IMR-90 (cell line): ENCODE measurements around the gene UCHL5. TPM values are rescaled to one million over a fixed set of nuclear protein-coding genes. Genes with fewer than 3 reads are reported as not detected.

Experiments used
- ATAC-seq: fragments of 200-7000 bp; cut with Tn5 transposase; 2 replicates; pipeline ENCODE4 v1.9.1; 2020; ENCODE audit warnings: low read depth, mild to moderate bottlenecking, moderate library complexity
- BruUV-seq: library from RNA; stranded (reverse); fragments of 400-500 nt; replicated peaks from 2 replicates; lab custom pipeline; 2021; lab: Mats Ljungman, UMichigan
- CTCF ChIA-PET: fragments of 300-600 bp; formaldehyde crosslinking; extraction: SDS; loops from one replicate; lab custom pipeline; 2021; ENCODE audit warnings: antibody characterized with exemption; lab: Yijun Ruan, JAX
- POLR2A ChIA-PET: fragments of 300-600 bp; sonication (Branson Sonifier 250); formaldehyde crosslinking; loops from one replicate; lab custom pipeline; 2022; ENCODE audit warnings: antibody characterized with exemption; ENCODE audit not compliant: unreplicated experiment; lab: Charles Lee
- DNase-seq: peaks from one replicate; pipeline ENCODE4 v3.0.0; 2013
- H2AFZ ChIP-seq: replicated peaks from 2 replicates; pipeline ENCODE3; 2013; ENCODE audit warnings: low read length, mild to moderate bottlenecking; ENCODE audit not compliant: poor library complexity
- H2AK5ac ChIP-seq: 2 replicates; pipeline ENCODE4 v1.6.1; 2013; ENCODE audit warnings: low read depth, low read length, inconsistent platforms
- H2AK9ac ChIP-seq: replicated peaks from 2 replicates; pipeline ENCODE3; 2013; ENCODE audit warnings: mild to moderate bottlenecking, low read depth, low read length, moderate library complexity; ENCODE audit not compliant: poor library complexity
- H2BK120ac ChIP-seq: 2 replicates; pipeline ENCODE4 v1.6.1; 2013; ENCODE audit warnings: low read depth, low read length, inconsistent platforms
- H2BK15ac ChIP-seq: 3 replicates; pipeline ENCODE4 v1.6.1; 2013; ENCODE audit warnings: low read depth, low read length, inconsistent platforms
- H2BK20ac ChIP-seq: 2 replicates; pipeline ENCODE4 v1.6.1; 2013; ENCODE audit warnings: low read depth, mild to moderate bottlenecking, inconsistent platforms, low read length, moderate library complexity
- H2BK5ac ChIP-seq: 2 replicates; pipeline ENCODE4 v1.6.1; 2013; ENCODE audit warnings: mild to moderate bottlenecking, low read depth, low read length, inconsistent platforms; ENCODE audit not compliant: poor library complexity, severe bottlenecking
- H3K14ac ChIP-seq: replicated peaks from 2 replicates; pipeline ENCODE4 v1.6.1; 2013; ENCODE audit warnings: low read depth, low read length, inconsistent platforms
- H3K18ac ChIP-seq: 2 replicates; pipeline ENCODE4 v1.6.1; 2013; ENCODE audit warnings: low read depth, low read length, control low read depth
- H3K23ac ChIP-seq: 2 replicates; pipeline ENCODE4 v1.6.1; 2013; ENCODE audit warnings: low read depth, low read length, inconsistent platforms
- H3K27ac ChIP-seq: 2 replicates; pipeline ENCODE4 v1.5.1; 2013; ENCODE audit warnings: mild to moderate bottlenecking, control low read depth, low read length; ENCODE audit not compliant: insufficient read depth
- H3K27me3 ChIP-seq: 2 replicates; pipeline ENCODE4 v1.6.1; 2013; ENCODE audit warnings: low read length; ENCODE audit not compliant: control insufficient read depth, insufficient read depth
- H3K36me3 ChIP-seq: 2 replicates; pipeline ENCODE4 v1.6.1; 2013; ENCODE audit warnings: low read length, mixed read lengths; ENCODE audit not compliant: control insufficient read depth, insufficient read depth
- H3K4ac ChIP-seq: 2 replicates; pipeline ENCODE4 v1.6.1; 2013; ENCODE audit warnings: low read depth, low read length, inconsistent platforms
- H3K4me1 ChIP-seq: 2 replicates; pipeline ENCODE4 v1.6.1; 2013; ENCODE audit warnings: low read length, mixed read lengths; ENCODE audit not compliant: control insufficient read depth, insufficient read depth
- H3K4me2 ChIP-seq: 2 replicates; pipeline ENCODE4 v1.6.1; 2013; ENCODE audit warnings: low read depth, mild to moderate bottlenecking, control low read depth, low read length, moderate library complexity
- H3K4me3 ChIP-seq: 2 replicates; pipeline ENCODE4 v1.5.1; 2013; ENCODE audit warnings: low read depth, mild to moderate bottlenecking, control low read depth, low read length, moderate library complexity; ENCODE audit not compliant: insufficient read depth
- H3K56ac ChIP-seq: 2 replicates; pipeline ENCODE4 v1.6.1; 2013; ENCODE audit warnings: low read length, inconsistent platforms; ENCODE audit not compliant: insufficient read depth; ENCODE audit errors: extremely low read depth
- H3K79me1 ChIP-seq, 2 experiments: 2 replicates each; pipeline ENCODE4 v1.6.1; 2013; ENCODE audit warnings: low read length in 2 of 2, inconsistent platforms in 1 of 2, low read depth in 1 of 2
- H3K9ac ChIP-seq: 2 replicates; pipeline ENCODE4 v1.6.1; 2013; ENCODE audit warnings: low read depth, low read length, control low read depth
- H3K9me1 ChIP-seq: 2 replicates; pipeline ENCODE4 v1.6.1; 2013; ENCODE audit warnings: low read length, inconsistent platforms; ENCODE audit not compliant: insufficient read depth
- H3K9me3 ChIP-seq: 2 replicates; pipeline ENCODE4 v1.6.1; 2013; ENCODE audit warnings: low read length; ENCODE audit not compliant: control insufficient read depth, insufficient read depth
- H4K20me1 ChIP-seq: 2 replicates; pipeline ENCODE4 v1.6.1; 2013; ENCODE audit warnings: low read length, inconsistent platforms; ENCODE audit not compliant: insufficient read depth
- H4K5ac ChIP-seq: 2 replicates; pipeline ENCODE4 v1.6.1; 2013; ENCODE audit warnings: mild to moderate bottlenecking, low read depth, low read length, control low read depth
- H4K8ac ChIP-seq, 2 experiments: 2 replicates each; pipeline ENCODE4 v1.6.1; 2013; ENCODE audit warnings: low read depth in 2 of 2, low read length in 2 of 2, control low read depth in 1 of 2, inconsistent platforms in 1 of 2
- H4K91ac ChIP-seq: 2 replicates; pipeline ENCODE4 v1.6.1; 2013; ENCODE audit warnings: low read depth, low read length, inconsistent platforms; ENCODE audit not compliant: insufficient read depth
- CEBPB ChIP-seq: IDR thresholded peaks from 2 replicates; pipeline ENCODE4 v1.6.1; 2012; ENCODE audit warnings: low read depth, low read length, improper control_type of control experiment
- CHD1 ChIP-seq: IDR thresholded peaks from 2 replicates; pipeline ENCODE4 v1.6.1; 2012; ENCODE audit warnings: low read depth, low read length, improper control_type of control experiment
- CTCF ChIP-seq: conservative IDR thresholded peaks from 2 replicates; pipeline ENCODE4 v1.5.1; 2012; ENCODE audit warnings: mild to moderate bottlenecking, low read depth, low read length, improper control_type of control experiment
- ELK1 ChIP-seq: fragments of 150-350 bp; IDR thresholded peaks from 2 replicates; pipeline ENCODE4 v1.6.1; 2016; ENCODE audit warnings: low read depth, mild to moderate bottlenecking, low read length, moderate library complexity, borderline replicate concordance
- FOS ChIP-seq: fragments of 150-350 bp; IDR thresholded peaks from 2 replicates; pipeline ENCODE4 v1.6.1; 2016; ENCODE audit warnings: low read depth, low read length
- MAFK ChIP-seq: IDR thresholded peaks from 2 replicates; pipeline ENCODE4 v1.6.1; 2012; ENCODE audit warnings: low read depth, low read length, improper control_type of control experiment
- MAZ ChIP-seq: IDR thresholded peaks from 2 replicates; pipeline ENCODE4 v1.6.1; 2012; ENCODE audit warnings: low read depth, mild to moderate bottlenecking, low read length, improper control_type of control experiment, moderate library complexity, borderline replicate concordance
- MXI1 ChIP-seq: IDR thresholded peaks from 2 replicates; pipeline ENCODE4 v1.6.1; 2012; ENCODE audit warnings: low read depth, mild to moderate bottlenecking, low read length, moderate library complexity, borderline replicate concordance
- NFE2L2 ChIP-seq: fragments of 150-350 bp; IDR thresholded peaks from 2 replicates; pipeline ENCODE4 v1.6.1; 2016; ENCODE audit warnings: low read depth, mild to moderate bottlenecking, low read length
- RAD21 ChIP-seq: IDR thresholded peaks from 2 replicates; pipeline ENCODE4 v1.6.1; 2012; ENCODE audit warnings: low read length, improper control_type of control experiment
- RFX5 ChIP-seq: IDR thresholded peaks from 2 replicates; pipeline ENCODE4 v1.8.0; 2012; ENCODE audit warnings: low read depth, mild to moderate bottlenecking, low read length, moderate library complexity
- SMC3 ChIP-seq: fragments of 150-350 bp; IDR thresholded peaks from 2 replicates; pipeline ENCODE4 v1.6.1; 2016; ENCODE audit warnings: low read depth, mild to moderate bottlenecking, antibody characterized with exemption, low read length, moderate library complexity
- USF2 ChIP-seq: fragments of 150-350 bp; IDR thresholded peaks from 2 replicates; pipeline ENCODE4 v1.6.1; 2017; ENCODE audit warnings: mild to moderate bottlenecking, antibody characterized with exemption, low read length, low read depth
- WGBS, 2 experiments: methylation state at CpG; one replicate each; pipeline versions ENCODE4 v1.1.5 to v1.1.7; 2013; ENCODE audit warnings: missing lambda C conversion rate in 2 of 2; ENCODE audit not compliant: insufficient read length in 1 of 2; ENCODE audit errors: extremely low coverage in 2 of 2; 5-methylcytosine and 5-hydroxymethylcytosine counted together
- dilution Hi-C: fragments of 300-500 bp; cut with HindIII; formaldehyde crosslinking; loops from one replicate; pipeline ENCODE4 v1.14.3; 2018; ENCODE audit warnings: low sequenced_read_pairs; ENCODE audit not compliant: unreplicated experiment
- in situ Hi-C: fragments of 300-500 bp; cut with MboI; formaldehyde crosslinking; loops from 3 replicates; pipeline ENCODE4 v1.14.3; 2019; ENCODE audit warnings: low sequenced_read_pairs, inconsistent platforms, mixed read lengths
- intact Hi-C: fragments of 100-400 bp; cut with micrococcal nuclease; formaldehyde crosslinking; loops from 2 replicates; pipeline ENCODE4 v1.10.0; 2022
- polyA plus RNA-seq, 3 experiments: library from polyadenylated mRNA; depleted of rRNA; stranded (reverse); fragments of >200 nt; gene quantifications; 2 replicates each; pipeline ENCODE4 v1.2.3, GENCODE V29; 2012; ENCODE audit warnings: low replicate concordance in 1 of 3
- total RNA-seq: library from RNA; depleted of rRNA; stranded (reverse); fragments of >200 nt; gene quantifications from 2 replicates; pipeline ENCODE4 v1.2.3, GENCODE V29; 2012

The UCHL5 gene
- total and polyA plus RNA-seq, 2 of the 4 experiments (the other 2 are of a cell fraction) = 12.9 to 18.4 TPM

GRCh38 chr1:192966073-192966472 is 93.1 kb downstream of the UCHL5 start:
- in situ Hi-C loops = no loop called here
- Histone ChIP-seq H3K4me2 (no peak overlapping the region), H2BK20ac (no peak overlapping the region), H3K14ac (no peak overlapping the region), H3K4ac (no peak overlapping the region), H3K23ac (no peak overlapping the region), H3K4me3 (no peak overlapping the region), H2AK5ac (no peak overlapping the region), H2BK120ac (no peak overlapping the region), H3K18ac (no peak overlapping the region), H4K91ac (no peak overlapping the region), H3K56ac (no peak overlapping the region), H3K4me1 (no peaks in the 10 kb centered on the region), H4K8ac (no peak overlapping the region), H3K36me3 (no peaks in the 10 kb centered on the region), H4K5ac (no peak overlapping the region), H4K20me1 (no peaks in the 10 kb centered on the region), H2AFZ (no peak overlapping the region), H2BK15ac (no peak overlapping the region), H2AK9ac (no peak overlapping the region), H3K27me3 (no peaks in the 10 kb centered on the region), H3K9me3 (no peaks in the 10 kb centered on the region), H2BK5ac (no peak overlapping the region), H3K79me1 (no peaks in the 10 kb centered on the region), H3K9ac (no peak overlapping the region), H3K27ac (no peak overlapping the region), H3K9me1 (no peaks in the 10 kb centered on the region)
- TF ChIP-seq MAFK (no peak), CHD1 (no peak), FOS (no peak), CEBPB (no peak), RFX5 (no peak), USF2 (no peak), ELK1 (no peak), SMC3 (no peak), NFE2L2 (no peak), CTCF (no peak), MAZ (no peak), MXI1 (no peak), RAD21 (no peak)
- dilution Hi-C loops = no loop called here
- WGBS, 2 experiments = no CpG with 5 or more reads among the region's 2 CpGs
- ATAC-seq (no peak), DNase-seq (no peak)
- no TSS peak for BruUV-seq
- CTCF ChIA-PET = interaction anchor here (0.6 kb wide), 1 partner anchor 8 kb away, joined by 3 read pairs; no protein-coding TSS in a partner anchor
- intact Hi-C loops = no loop called here
- POLR2A ChIA-PET = no interaction called here
